ENCODE results near the gene NEMP1.

Gene NEMP1

GRCh38 chr12:57040211-57040610 lies 38.4 kb downstream of the NEMP1 start:
- Histone ChIP-seq H3K27me3 (ENCODE audit: insufficient read depth, poor library complexity, severe bottlenecking) (no peaks in the 10 kb centered on the region), H3K4me3 (replicated peaks; ENCODE audit: insufficient read depth, low read length) (no peak overlapping the region), H3K27ac (replicated peaks) (no peak overlapping the region)
- DNase-seq (ENCODE audit: low read depth in 1 of 2, low spot score in 1 of 2), result no peak
- TF ChIP-seq GABPA (IDR thresholded peaks at IDR 0.05; ENCODE audit: low read depth) (no peak), REST (IDR thresholded peaks at IDR 0.05; ENCODE audit: insufficient replicate concordance, low read depth) (no peak), POLR2AphosphoS5 (IDR thresholded peaks at IDR 0.05; ENCODE audit: low read depth) (no peak), SPI1 (IDR thresholded peaks at IDR 0.05; ENCODE audit: borderline replicate concordance, low read depth) (no peak), CTCF (IDR thresholded peaks at IDR 0.05; ENCODE audit: insufficient read depth, low read length) (no peak)

- no peaks in the 10 kb centered on the region for H3K27me3 ChIP-seq (ENCODE audit: insufficient read depth, poor library complexity, severe bottlenecking)
- no peak for DNase-seq (ENCODE audit: low read depth in 1 of 2, low spot score in 1 of 2)
- H3K27ac ChIP-seq (replicated peaks), result no peak overlapping the region
- TF ChIP-seq SPI1 (IDR thresholded peaks at IDR 0.05; ENCODE audit: borderline replicate concordance, low read depth), result no peak
- no peak for TF ChIP-seq POLR2AphosphoS5 (IDR thresholded peaks at IDR 0.05; ENCODE audit: low read depth)
- no peak for TF ChIP-seq GABPA (IDR thresholded peaks at IDR 0.05; ENCODE audit: low read depth)
- TF ChIP-seq REST (IDR thresholded peaks at IDR 0.05; ENCODE audit: insufficient replicate concordance, low read depth), result no peak
- no peak for TF ChIP-seq CTCF (IDR thresholded peaks at IDR 0.05; ENCODE audit: insufficient read depth, low read length)
- H3K4me3 ChIP-seq (replicated peaks; ENCODE audit: insufficient read depth, low read length), result no peak overlapping the region
These were observed 39.4 kb downstream of the NEMP1 start for GRCh38 chr12:57039016-57039798.

- no peak for TF ChIP-seq GABPA (IDR thresholded peaks at IDR 0.05; ENCODE audit: low read depth)
- no peak for TF ChIP-seq REST (IDR thresholded peaks at IDR 0.05; ENCODE audit: insufficient replicate concordance, low read depth)
- no peak for TF ChIP-seq CTCF (IDR thresholded peaks at IDR 0.05; ENCODE audit: insufficient read depth, low read length)
- no peak for TF ChIP-seq SPI1 (IDR thresholded peaks at IDR 0.05; ENCODE audit: borderline replicate concordance, low read depth)
- TF ChIP-seq POLR2AphosphoS5 (IDR thresholded peaks at IDR 0.05; ENCODE audit: low read depth), result no peak
- Histone ChIP-seq H3K27me3 (ENCODE audit: insufficient read depth, poor library complexity, severe bottlenecking) (no peaks in the 10 kb centered on the region), H3K4me3 (replicated peaks; ENCODE audit: insufficient read depth, low read length) (no peak overlapping the region), H3K27ac (replicated peaks) (no peak overlapping the region)
- DNase-seq (ENCODE audit: low read depth in 1 of 2, low spot score in 1 of 2), result no peak
These were observed 41.3 kb downstream of the NEMP1 start for GRCh38 chr12:57037264-57037663.

Data from HL-60 (cell line).